Measurements from ENCODE around the gene PDK2.
"Not testable (repeated sequence)": the region's sequence is repeated elsewhere in the genome, so short reads cannot be mapped to it uniquely, and the experiment has no call there.

Gene PDK2

DNA sequence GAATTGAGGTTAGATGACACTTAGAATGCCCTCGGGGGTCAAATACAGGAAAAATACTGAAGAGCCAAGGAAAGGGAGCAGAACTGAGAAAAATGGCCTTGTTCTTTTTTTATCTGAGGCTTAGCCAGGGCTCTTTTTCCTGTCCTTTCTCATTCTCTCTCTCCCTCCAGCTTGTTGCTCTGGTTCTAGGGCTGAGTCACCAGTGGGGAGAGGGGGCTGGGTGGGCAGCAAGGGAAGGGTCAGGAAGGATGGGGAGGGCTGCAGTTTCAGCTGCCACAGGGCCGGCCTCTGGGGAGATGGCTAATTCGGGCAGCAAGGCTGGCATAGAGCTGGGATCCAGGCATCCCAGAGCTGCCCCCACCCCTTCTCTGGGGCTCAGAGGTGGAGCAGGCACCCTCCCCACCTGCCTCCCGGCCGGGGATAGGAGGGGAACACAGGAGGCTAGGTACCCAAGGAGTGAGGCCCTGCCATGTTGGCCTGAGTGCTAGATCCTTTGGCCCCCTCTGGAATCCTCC lies 35.3 kb upstream of the PDK2 start:
- DNase-seq (ENCODE audit: insufficient read length) (no peak), FAIRE-seq (no peak)
- no peak for TF ChIP-seq POLR2AphosphoS5 (IDR thresholded peaks at IDR 0.05; ENCODE audit: low read depth, low read length)
- TF ChIP-seq TAF1 (IDR thresholded peaks at IDR 0.05; ENCODE audit: borderline replicate concordance, low read depth, low read length) = no peak
- TF ChIP-seq POLR2A (IDR thresholded peaks at IDR 0.05; ENCODE audit: low read depth, low read length) = no peak

GRCh38 chr17:50060951-50061712 lies 34.0 kb upstream of the PDK2 start:
- FAIRE-seq = no peak
- DNase-seq (ENCODE audit: insufficient read length) = no peak
- TF ChIP-seq POLR2AphosphoS5 (IDR thresholded peaks at IDR 0.05; ENCODE audit: low read depth, low read length) = no peak
- no peak for TF ChIP-seq POLR2A (IDR thresholded peaks at IDR 0.05; ENCODE audit: low read depth, low read length)
- no peak for TF ChIP-seq TAF1 (IDR thresholded peaks at IDR 0.05; ENCODE audit: borderline replicate concordance, low read depth, low read length)

- not testable (repeated sequence) for DNase-seq (ENCODE audit: insufficient read length); FAIRE-seq
Measured at GRCh38 chr17:50061713-50062045, 33.5 kb upstream of the PDK2 start.

DNA sequence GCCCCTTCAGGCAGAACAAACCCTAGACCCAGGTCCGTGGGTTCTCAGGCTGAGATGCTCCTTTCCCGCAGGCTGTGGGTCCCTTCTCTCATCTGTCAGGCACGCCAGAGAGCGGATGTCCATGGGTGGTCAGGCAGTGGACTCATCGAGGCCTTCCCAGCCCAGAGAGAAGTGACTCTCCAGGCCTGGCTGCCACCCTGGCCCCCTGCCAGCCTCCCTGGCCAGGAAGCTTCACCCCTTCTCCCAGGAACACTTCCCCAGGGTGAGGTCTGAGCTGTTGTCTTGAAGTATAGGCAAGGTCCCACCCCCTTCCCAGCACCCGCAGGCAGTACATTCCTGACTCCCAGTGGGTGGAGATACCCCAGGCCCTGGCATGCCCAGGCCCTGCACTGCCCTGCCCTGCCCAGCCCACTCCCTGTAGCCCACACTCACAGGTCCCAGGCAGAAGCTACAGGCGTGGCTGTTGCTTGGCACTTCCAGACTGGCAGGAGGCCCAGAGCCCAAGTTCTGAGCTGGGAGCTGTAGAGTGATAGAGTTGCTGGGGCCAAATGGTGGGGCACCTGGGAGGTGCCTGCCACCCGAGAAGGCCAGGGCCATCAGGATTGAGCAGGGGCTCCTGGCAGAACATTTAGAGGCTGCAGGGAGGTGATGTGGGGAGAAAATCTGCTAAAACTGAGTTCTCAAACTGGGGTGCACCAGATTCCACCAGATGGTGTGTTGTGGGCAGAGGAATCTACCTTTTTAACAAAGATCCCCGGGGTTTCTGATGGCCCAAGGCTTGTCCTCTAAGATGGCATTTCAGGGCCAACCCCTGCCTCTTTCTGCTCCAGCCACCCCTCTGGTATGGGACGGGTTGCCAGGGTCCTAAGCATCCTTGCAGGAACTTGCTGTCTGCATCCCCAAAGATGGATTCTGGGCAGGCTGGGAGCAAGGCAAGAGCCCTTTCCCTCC lies 32.6 kb upstream of the PDK2 start:
- no peak for TF ChIP-seq POLR2A (IDR thresholded peaks at IDR 0.05; ENCODE audit: low read depth, low read length)
- no peak for TF ChIP-seq POLR2AphosphoS5 (IDR thresholded peaks at IDR 0.05; ENCODE audit: low read depth, low read length)
- TF ChIP-seq TAF1 (IDR thresholded peaks at IDR 0.05; ENCODE audit: borderline replicate concordance, low read depth, low read length) = no peak
- no peak for DNase-seq (ENCODE audit: insufficient read length)
- no peak for FAIRE-seq

DNA sequence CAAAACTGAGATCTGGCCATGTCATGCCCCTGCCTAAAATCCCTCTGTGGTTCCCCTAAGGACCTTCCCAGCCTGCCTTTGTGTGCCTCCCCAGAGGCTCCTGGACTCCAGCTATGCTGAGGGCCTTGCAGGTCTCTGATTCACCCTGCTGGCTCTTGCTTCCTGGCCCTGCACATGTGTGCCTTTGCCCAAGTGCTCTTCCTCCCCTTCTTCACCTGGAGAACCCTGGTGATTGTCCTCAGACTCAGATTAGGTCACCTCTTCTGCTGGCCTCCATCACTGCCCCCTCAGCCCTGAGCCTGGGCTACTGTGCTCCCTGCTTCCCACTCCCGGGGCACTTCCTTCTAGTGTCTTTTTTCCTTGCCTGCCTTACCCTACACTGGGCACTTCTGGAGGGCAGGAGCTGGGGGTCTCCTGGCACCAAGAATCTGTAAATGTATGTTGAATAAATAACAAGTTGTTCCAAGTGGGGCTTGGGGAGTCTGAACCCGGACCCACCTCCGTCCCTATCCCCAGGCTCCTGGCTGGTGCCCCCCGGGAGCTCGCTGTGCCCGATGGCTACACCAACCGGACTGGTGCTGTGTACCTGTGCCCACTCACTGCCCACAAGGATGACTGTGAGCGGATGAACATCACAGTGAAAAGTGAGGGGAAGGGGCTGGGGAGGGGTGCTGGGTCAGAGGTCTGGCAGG lies 31.4 kb upstream of the PDK2 start:
- TF ChIP-seq TAF1 (IDR thresholded peaks at IDR 0.05; ENCODE audit: borderline replicate concordance, low read depth, low read length) = no peak
- no peak for TF ChIP-seq POLR2AphosphoS5 (IDR thresholded peaks at IDR 0.05; ENCODE audit: low read depth, low read length)
- no peak for TF ChIP-seq POLR2A (IDR thresholded peaks at IDR 0.05; ENCODE audit: low read depth, low read length)
- FAIRE-seq = no peak
- no peak for DNase-seq (ENCODE audit: insufficient read length)

- no peak for TF ChIP-seq POLR2AphosphoS5 (IDR thresholded peaks at IDR 0.05; ENCODE audit: low read depth, low read length)
- TF ChIP-seq POLR2A (IDR thresholded peaks at IDR 0.05; ENCODE audit: low read depth, low read length) = no peak
- no peak for TF ChIP-seq TAF1 (IDR thresholded peaks at IDR 0.05; ENCODE audit: borderline replicate concordance, low read depth, low read length)
- no peak for FAIRE-seq
- no peak for DNase-seq (ENCODE audit: insufficient read length)
Measured at GRCh38 chr17:50064253-50065001, 30.7 kb upstream of the PDK2 start.

GRCh38 chr17:50065056-50065455 lies 30.1 kb upstream of the PDK2 start:
- FAIRE-seq = no peak
- DNase-seq (ENCODE audit: insufficient read length) = no peak
- TF ChIP-seq TAF1 (IDR thresholded peaks at IDR 0.05; ENCODE audit: borderline replicate concordance, low read depth, low read length) = no peak
- no peak for TF ChIP-seq POLR2AphosphoS5 (IDR thresholded peaks at IDR 0.05; ENCODE audit: low read depth, low read length)
- TF ChIP-seq POLR2A (IDR thresholded peaks at IDR 0.05; ENCODE audit: low read depth, low read length) = no peak

- DNase-seq (ENCODE audit: insufficient read length) (no peak), FAIRE-seq (no peak)
- no peak for TF ChIP-seq POLR2AphosphoS5 (IDR thresholded peaks at IDR 0.05; ENCODE audit: low read depth, low read length)
- TF ChIP-seq TAF1 (IDR thresholded peaks at IDR 0.05; ENCODE audit: borderline replicate concordance, low read depth, low read length) = no peak
- no peak for TF ChIP-seq POLR2A (IDR thresholded peaks at IDR 0.05; ENCODE audit: low read depth, low read length)
Measured at GRCh38 chr17:50066995-50067394, 28.2 kb upstream of the PDK2 start.

- TF ChIP-seq POLR2A (IDR thresholded peaks at IDR 0.05; ENCODE audit: low read depth, low read length) (no peak), TAF1 (IDR thresholded peaks at IDR 0.05; ENCODE audit: borderline replicate concordance, low read depth, low read length) (no peak), POLR2AphosphoS5 (IDR thresholded peaks at IDR 0.05; ENCODE audit: low read depth, low read length) (no peak)
- DNase-seq (ENCODE audit: insufficient read length) (no peak), FAIRE-seq (no peak)
Measured at GRCh38 chr17:50067996-50068395, 27.2 kb upstream of the PDK2 start.

GRCh38 chr17:50070908-50071680 lies 24.1 kb upstream of the PDK2 start:
- DNase-seq (ENCODE audit: insufficient read length) = no peak
- FAIRE-seq = no peak
- TF ChIP-seq POLR2A (IDR thresholded peaks at IDR 0.05; ENCODE audit: low read depth, low read length) = no peak
- TF ChIP-seq TAF1 (IDR thresholded peaks at IDR 0.05; ENCODE audit: borderline replicate concordance, low read depth, low read length) = no peak
- no peak for TF ChIP-seq POLR2AphosphoS5 (IDR thresholded peaks at IDR 0.05; ENCODE audit: low read depth, low read length)
